Skeletal muscle satellite cell (primary cell): Measurements from ENCODE around the gene GOLT1B.
A peak's percentile ranks its signal among the peaks of the same experiment; 100 is the strongest.

Source experiments
- H3K27me3 ChIP-seq: 2 replicates; pipeline ENCODE4 v1.7.0; 2013; ENCODE audit warnings: low read length; ENCODE audit not compliant: control insufficient read depth, insufficient read depth
- H3K36me3 ChIP-seq: 2 replicates; pipeline ENCODE4 v1.7.0; 2013; ENCODE audit warnings: mild to moderate bottlenecking, control low read depth, low read length; ENCODE audit not compliant: insufficient read depth
- H3K4me1 ChIP-seq: 2 replicates; pipeline ENCODE4 v1.7.0; 2013; ENCODE audit warnings: low read length; ENCODE audit not compliant: control insufficient read depth, insufficient read depth
- H3K4me2 ChIP-seq: 2 replicates; pipeline ENCODE4 v1.7.0; 2013; ENCODE audit warnings: mild to moderate bottlenecking, low read length
- H3K4me3 ChIP-seq: 2 replicates; pipeline ENCODE4 v1.7.0; 2013; ENCODE audit warnings: low read length
- H3K9ac ChIP-seq: 2 replicates; pipeline ENCODE4 v1.7.0; 2013; ENCODE audit warnings: mild to moderate bottlenecking, low read depth, low read length, moderate library complexity
- H3K9me3 ChIP-seq: replicated peaks from 2 replicates; pipeline ENCODE4 v1.7.0; 2013; ENCODE audit warnings: mild to moderate bottlenecking, control low read depth, low read length

Gene GOLT1B

DNA sequence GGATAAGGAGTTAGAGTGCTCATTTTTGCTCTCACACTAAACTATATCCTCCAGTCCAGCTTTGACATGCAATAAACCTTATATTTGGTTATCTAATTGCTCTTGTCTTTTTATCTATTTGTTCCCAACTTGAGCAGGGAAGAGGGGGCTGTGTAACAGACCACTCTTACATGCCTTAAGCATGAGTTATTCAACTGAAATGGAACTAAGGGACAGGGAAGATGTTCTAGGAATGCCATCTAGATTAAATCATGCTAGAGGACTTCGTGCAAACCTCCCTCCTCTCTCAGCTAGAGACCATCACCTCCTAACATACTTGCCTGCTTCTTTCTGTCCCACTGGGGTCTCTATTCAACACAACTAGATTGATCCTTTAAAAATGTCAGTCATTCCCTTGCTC is 45.1 kb downstream of the GOLT1B start:
- H3K4me1 ChIP-seq, result peaks cover 4% of the 10 kb centered on the region
- H3K9ac ChIP-seq, result no peak overlapping the region
- H3K4me2 ChIP-seq, result no peak overlapping the region
- no peaks in the 10 kb centered on the region for H3K27me3 ChIP-seq
- no peaks in the 10 kb centered on the region for H3K36me3 ChIP-seq
- no peaks in the 10 kb centered on the region for H3K9me3 ChIP-seq
- no peak overlapping the region for H3K4me3 ChIP-seq

DNA sequence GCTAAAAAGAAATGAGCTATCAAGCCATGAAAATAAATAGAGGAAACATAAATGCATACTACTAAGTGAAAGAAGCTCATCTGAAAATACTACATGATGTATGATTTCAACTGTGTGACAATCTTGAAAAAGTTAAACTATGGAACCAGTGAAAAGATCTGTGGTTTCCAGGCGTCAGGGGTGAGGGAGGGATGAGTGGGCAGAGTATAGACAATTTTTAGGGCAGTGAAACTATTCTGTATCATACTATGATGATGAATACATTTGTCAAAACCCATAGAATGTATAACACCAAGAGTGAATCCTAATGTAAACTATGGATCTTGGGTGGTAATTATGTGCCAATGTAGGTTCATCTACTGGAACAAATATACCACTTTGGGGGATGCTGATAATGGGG is 45.8 kb downstream of the GOLT1B start:
- Histone ChIP-seq H3K36me3 (no peaks in the 10 kb centered on the region), H3K4me2 (no peak overlapping the region), H3K9me3 (no peaks in the 10 kb centered on the region), H3K4me1 (peaks cover 12% of the 10 kb centered on the region), H3K4me3 (no peak overlapping the region), H3K27me3 (no peaks in the 10 kb centered on the region), H3K9ac (no peak overlapping the region)

DNA sequence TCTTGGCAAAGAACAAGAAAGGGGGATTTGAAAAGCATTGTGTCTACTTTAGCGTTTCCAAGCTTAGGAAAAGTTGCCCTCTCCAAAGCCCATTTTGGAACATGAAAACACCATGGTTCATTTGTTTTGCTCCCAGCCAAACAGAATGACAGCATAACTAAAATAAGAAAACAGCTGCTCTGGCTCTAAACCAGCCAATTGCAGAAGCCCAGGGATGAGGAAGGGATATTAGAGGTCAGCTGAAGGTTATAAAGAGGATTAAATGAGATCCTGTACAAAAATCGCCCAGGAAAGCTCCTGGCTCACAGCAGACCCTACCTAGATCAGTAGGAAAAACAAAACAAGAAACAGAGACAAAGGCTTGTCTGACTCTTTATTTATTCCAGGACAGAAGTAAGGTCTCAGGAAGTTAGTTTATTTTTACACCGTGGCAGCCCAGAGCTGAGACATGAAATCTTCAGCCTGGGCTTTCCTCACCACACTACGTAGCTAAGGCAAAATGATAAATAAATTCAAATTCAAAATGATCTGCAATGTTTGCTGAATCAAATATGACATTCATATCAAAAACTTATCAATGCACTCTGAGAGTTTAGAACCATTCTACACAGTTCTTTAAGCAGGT is 50.4 kb downstream of the GOLT1B start:
- H3K4me1 ChIP-seq, result peaks cover 19% of the 10 kb centered on the region

DNA sequence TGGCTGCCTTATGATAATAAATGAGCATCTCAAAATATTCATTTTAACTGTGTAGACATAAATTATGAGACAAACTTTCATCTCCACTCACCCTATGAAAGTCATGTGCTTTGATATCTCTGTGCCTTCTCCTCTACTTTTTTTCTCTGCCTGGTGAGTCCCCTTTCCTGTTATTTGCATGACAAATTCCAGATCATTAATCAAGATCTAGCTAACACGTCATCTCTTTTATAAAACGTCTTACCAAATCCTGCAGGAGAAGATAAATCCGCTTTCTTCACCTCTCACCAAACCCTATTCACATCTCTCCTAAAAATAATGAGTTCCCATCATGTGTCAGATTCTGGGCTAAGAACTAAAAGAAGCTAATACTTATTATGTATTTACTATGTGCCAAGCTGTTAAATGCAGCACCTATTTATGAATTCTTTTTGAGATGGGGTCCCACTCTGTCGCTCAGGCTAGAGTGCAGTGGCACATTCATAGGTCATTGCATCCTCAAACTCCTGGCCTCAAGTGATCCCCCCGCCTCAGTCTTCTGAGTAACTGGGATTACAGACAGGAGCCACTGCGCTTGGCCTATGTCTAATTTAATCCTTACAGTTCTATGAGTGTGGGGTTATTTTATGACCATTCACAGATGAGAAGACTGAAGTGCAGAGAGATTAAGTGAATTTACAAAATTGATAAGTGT is 51.2 kb downstream of the GOLT1B start:
- H3K9ac ChIP-seq, result peak overlapping the region; percentile 32
- no peak overlapping the region for H3K4me2 ChIP-seq
- no peak overlapping the region for H3K4me3 ChIP-seq
- H3K27me3 ChIP-seq, result no peaks in the 10 kb centered on the region
- H3K36me3 ChIP-seq, result no peaks in the 10 kb centered on the region
- no peaks in the 10 kb centered on the region for H3K9me3 ChIP-seq
- H3K4me1 ChIP-seq, result peaks cover 19% of the 10 kb centered on the region

More for the DNA sequence above, 50.4 kb downstream of the GOLT1B start:
- no peak overlapping the region for H3K4me3 ChIP-seq
- H3K4me2 ChIP-seq, result peak overlapping the region; percentile 11
- no peaks in the 10 kb centered on the region for H3K36me3 ChIP-seq
- no peaks in the 10 kb centered on the region for H3K9me3 ChIP-seq
- no peaks in the 10 kb centered on the region for H3K27me3 ChIP-seq
- no peak overlapping the region for H3K9ac ChIP-seq

DNA sequence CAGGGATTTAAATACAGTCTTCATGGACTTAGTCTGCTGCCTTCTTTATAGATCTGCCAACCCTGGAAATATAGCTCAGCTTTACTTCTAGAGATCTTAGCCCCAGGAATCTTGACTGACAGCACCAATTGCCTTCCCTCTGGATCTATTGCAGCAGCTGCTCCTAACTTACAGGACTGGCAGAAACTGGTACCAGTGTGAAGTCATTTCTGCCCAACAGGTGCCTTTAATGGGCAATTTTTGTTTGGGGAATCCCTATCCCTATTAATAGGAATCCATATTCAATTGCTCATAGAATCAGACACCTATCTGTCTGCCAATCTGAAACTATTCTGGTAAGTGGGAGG is 51.7 kb downstream of the GOLT1B start:
- Histone ChIP-seq H3K4me3 (no peak overlapping the region), H3K4me2 (no peak overlapping the region), H3K36me3 (no peaks in the 10 kb centered on the region), H3K9ac (peak overlapping the region; percentile 32), H3K4me1 (peaks cover 19% of the 10 kb centered on the region), H3K9me3 (no peaks in the 10 kb centered on the region), H3K27me3 (no peaks in the 10 kb centered on the region)

DNA sequence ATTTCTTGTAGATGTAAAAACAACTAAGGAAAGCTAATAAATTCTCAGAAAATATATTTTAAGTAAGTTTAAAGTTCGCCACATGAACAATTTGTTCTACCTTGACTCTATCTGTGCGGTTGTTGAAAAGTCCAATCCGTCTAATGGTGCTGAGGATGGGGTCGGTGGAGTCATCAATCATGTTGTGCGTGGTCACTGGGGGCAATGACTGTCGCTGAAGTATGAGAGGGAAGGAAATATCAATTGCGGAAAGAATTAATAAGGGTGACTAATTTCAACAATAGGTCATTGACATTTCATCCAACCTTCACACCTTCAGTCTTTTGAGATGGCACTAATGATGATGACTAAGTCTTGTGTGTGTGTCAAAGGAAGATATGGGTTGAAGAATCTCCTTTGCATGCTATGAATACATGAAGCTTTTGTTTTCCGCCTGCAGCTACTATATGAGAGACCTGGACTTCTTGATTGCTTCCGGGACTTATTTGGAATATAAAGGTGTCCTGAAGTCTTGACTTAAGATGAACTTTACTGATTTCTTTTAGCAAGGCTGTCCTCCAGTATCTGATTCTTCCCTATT is 56.6 kb downstream of the GOLT1B start:
- H3K4me1 ChIP-seq, result peaks cover 13% of the 10 kb centered on the region
- H3K4me2 ChIP-seq, result no peak overlapping the region
- no peaks in the 10 kb centered on the region for H3K36me3 ChIP-seq
- H3K4me3 ChIP-seq, result no peak overlapping the region
- no peak overlapping the region for H3K9ac ChIP-seq
- no peaks in the 10 kb centered on the region for H3K27me3 ChIP-seq
- no peaks in the 10 kb centered on the region for H3K9me3 ChIP-seq

DNA sequence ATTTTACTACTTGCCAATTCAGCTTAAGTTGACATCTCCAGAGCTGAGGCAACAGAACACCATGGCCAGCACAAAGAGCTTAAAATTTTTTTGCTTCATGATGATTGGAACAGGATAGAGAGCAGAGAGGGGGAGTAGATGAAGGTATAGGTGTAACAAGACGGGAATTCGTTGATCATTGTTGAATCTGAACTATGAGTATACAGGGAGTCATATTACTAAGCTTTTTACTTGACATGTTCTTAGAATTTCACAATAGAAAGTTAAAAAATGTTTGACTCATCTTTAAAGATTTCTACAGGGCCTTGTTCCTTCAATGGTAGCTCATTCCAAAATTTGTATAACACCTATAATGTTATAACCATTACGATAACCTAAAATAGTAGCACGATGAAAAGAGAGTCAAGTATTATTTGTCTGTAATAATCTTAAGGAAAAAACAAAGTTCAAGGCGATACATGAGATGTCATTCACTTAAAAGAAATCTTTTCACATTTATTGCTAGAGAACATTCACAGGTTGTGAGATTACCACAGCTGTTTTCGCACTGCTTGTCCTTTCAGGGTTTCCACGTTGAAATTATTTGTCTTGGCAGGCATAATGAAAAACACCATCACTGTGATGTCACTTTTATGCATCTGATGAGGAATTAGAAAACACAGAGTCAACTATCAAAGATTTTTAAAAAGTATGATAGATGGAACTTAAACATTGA is 58.4 kb downstream of the GOLT1B start:
- H3K4me1 ChIP-seq, result peaks cover 13% of the 10 kb centered on the region
- H3K9me3 ChIP-seq, result no peaks in the 10 kb centered on the region
- peak overlapping the region; percentile 5 for H3K4me2 ChIP-seq
- H3K27me3 ChIP-seq, result no peaks in the 10 kb centered on the region
- peak overlapping the region; percentile 22 for H3K9ac ChIP-seq
- H3K36me3 ChIP-seq, result no peaks in the 10 kb centered on the region
- no peak overlapping the region for H3K4me3 ChIP-seq

DNA sequence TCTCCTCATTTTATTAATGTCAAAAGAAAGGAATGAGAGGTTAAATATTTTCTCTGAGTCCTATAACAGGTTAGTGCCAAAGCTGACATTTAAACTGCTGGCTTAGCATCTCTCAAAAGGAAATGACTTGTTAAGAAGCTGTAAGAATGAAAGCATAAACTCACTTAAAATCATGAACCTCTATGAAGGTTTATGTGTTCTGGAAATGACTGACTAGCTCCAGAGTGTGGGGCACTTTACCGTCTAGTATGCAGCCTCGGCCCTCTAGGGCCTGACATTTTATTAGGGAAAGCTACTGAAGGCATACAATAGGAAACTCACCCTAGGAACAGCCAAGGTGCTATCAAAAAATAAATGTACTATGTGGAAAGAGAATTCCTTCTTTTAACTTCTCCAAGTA is 59.6 kb downstream of the GOLT1B start:
- Histone ChIP-seq H3K4me3 (no peak overlapping the region), H3K36me3 (no peaks in the 10 kb centered on the region), H3K27me3 (no peaks in the 10 kb centered on the region)

DNA sequence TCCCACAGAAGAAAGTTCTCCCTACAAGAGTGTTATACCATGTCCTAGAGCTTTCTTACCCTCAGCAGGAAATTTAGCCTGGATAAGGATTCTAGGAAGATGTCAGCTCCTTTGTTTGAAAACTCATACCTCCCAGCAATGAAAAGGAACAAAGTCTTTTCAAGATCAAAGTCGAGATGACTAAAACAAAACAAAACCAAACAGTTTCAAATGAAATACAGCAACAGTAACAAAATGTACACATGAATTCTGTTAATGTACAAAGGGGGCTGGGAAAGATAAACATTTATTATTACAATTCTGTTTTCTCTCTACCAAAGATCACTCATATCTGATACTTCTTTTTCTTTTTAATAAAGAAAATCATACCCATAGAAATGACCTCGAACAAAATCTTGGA is 61.3 kb downstream of the GOLT1B start:
- Histone ChIP-seq H3K27me3 (no peaks in the 10 kb centered on the region), H3K4me2 (no peak overlapping the region), H3K9me3 (no peaks in the 10 kb centered on the region), H3K36me3 (no peaks in the 10 kb centered on the region), H3K4me3 (no peak overlapping the region), H3K4me1 (peaks cover 13% of the 10 kb centered on the region), H3K9ac (no peak overlapping the region)

More for the DNA sequence above, 59.6 kb downstream of the GOLT1B start:
- peak overlapping the region; percentile 22 for H3K9ac ChIP-seq
- H3K4me2 ChIP-seq, result no peak overlapping the region
- no peaks in the 10 kb centered on the region for H3K9me3 ChIP-seq
- peaks cover 13% of the 10 kb centered on the region for H3K4me1 ChIP-seq

DNA sequence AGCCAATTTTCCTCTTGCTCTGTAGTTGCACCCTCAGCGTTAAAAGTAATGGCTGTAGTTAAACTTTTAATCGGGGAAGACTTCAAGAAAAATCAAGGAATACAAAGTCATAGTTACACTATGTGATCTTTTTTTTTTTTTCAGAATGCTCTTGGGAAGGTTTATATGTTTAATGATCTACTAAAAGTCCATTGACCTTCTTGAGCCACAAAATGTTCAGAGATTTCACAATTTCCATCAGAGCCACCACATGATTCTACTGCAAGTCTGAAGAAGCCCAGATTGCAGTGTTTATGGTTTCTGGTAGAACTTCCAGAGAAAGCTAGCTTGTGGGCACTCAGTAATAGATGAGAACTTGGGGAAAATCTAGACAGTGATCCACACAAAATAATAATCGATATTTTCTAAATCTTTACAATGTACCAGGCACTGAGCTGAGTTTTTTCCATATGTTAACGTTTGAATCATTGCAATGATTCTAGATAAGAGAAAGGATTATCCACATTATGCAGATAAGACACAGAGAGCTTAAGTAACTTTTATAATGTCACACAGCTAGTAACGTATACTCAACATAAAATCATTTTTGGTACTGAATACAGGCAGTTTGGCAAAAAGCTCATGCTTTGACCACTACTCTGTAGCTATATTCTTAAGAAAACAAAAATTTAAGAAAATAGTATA is 64.8 kb downstream of the GOLT1B start:
- H3K4me1 ChIP-seq, result no peaks in the 10 kb centered on the region
- H3K9me3 ChIP-seq, result no peaks in the 10 kb centered on the region
- H3K9ac ChIP-seq, result no peak overlapping the region
- H3K36me3 ChIP-seq, result no peaks in the 10 kb centered on the region
- H3K4me2 ChIP-seq, result no peak overlapping the region
- H3K4me3 ChIP-seq, result no peak overlapping the region
- no peaks in the 10 kb centered on the region for H3K27me3 ChIP-seq

DNA sequence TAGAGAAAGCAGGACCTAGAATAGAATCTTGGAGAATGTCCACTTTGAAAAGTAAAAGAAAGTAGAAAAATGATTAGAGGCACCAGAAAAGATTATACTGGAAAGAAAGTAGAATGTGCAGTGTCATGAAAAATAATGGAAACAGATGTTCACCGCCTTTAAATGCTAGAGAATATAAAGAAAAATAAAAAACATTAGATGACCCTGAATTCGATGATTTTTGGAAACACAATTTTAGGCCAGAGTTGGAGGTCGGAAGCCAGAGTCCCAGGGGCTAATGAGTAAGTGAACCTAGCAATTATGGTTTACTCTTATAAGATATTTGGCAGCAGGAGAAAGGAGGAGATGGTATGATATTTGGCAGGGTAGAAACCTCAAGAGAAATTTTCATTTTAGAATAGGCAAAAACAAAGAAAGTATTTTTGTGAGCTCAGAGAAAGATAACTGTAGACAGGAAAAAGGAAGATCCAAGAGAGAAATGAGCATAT is 65.4 kb downstream of the GOLT1B start:
- no peaks in the 10 kb centered on the region for H3K9me3 ChIP-seq
- H3K27me3 ChIP-seq, result no peaks in the 10 kb centered on the region
- no peak overlapping the region for H3K4me3 ChIP-seq
- no peak overlapping the region for H3K9ac ChIP-seq
- H3K4me1 ChIP-seq, result no peaks in the 10 kb centered on the region
- no peaks in the 10 kb centered on the region for H3K36me3 ChIP-seq
- no peak overlapping the region for H3K4me2 ChIP-seq
